Ascending aorta (tissue), 2 donors: ENCODE data around the gene PDE4C. TPM values are rescaled to one million over a fixed set of nuclear protein-coding genes. Genes with fewer than 3 reads are reported as not detected.

ENCODE experiments used
- DNase-seq, 2 donors: peaks; one replicate each; pipeline ENCODE4 v3.0.0-alpha.2; 2019; ENCODE audit warnings: low spot score in 2 of 2
- H3K27ac ChIP-seq, 2 donors: fragments of 200-600 bp; sonication (generic); one replicate each; pipeline ENCODE4 v1.5.1; 2016 to 2017; ENCODE audit warnings: mild to moderate bottlenecking in 1 of 2
- H3K27me3 ChIP-seq: fragments of 200-600 bp; sonication (generic); one replicate; pipeline ENCODE4 v1.5.1; 2017
- H3K36me3 ChIP-seq, 2 donors: fragments of 200-600 bp; sonication (generic); one replicate each; pipeline ENCODE4 v1.5.1; 2016
- H3K4me1 ChIP-seq, 2 donors: fragments of 200-600 bp; sonication (generic); one replicate each; pipeline ENCODE4 v1.5.1; 2016 to 2017; ENCODE audit warnings: mild to moderate bottlenecking in 1 of 2
- H3K4me3 ChIP-seq, 2 donors: fragments of 200-600 bp; sonication (generic); one replicate each; pipeline ENCODE4 v1.5.1; 2016 to 2017; ENCODE audit warnings: mild to moderate bottlenecking in 1 of 2
- H3K9me3 ChIP-seq, 2 donors: fragments of 200-600 bp; sonication (generic); one replicate each; pipeline ENCODE4 v1.5.1; 2016
- intact Hi-C: fragments of 100-400 bp; cut with DNase I; formaldehyde crosslinking; loops from one replicate; pipeline ENCODE4 v1.15.1; 2023
- total RNA-seq: library from RNA; depleted of rRNA; stranded (reverse); fragments of >200 nt; gene quantifications from one replicate; pipeline ENCODE4 v1.1.0, GENCODE V29; 2016
- TF ChIP-seq, protein P1 (sequence below), 3 experiments: fragments of 200-600 bp in 2 of 3; fragments of 450-650 bp in 1 of 3; sonication (generic) in 2 of 3; IDR thresholded peaks; one replicate each; pipeline ENCODE4 v1.5.1; 2016 to 2019; ENCODE audit warnings: antibody characterized with exemption in 3 of 3, mild to moderate bottlenecking in 1 of 3, moderate library complexity in 1 of 3

The PDE4C gene
- total RNA-seq, 1 donor from 2014 or later, result not detected

DNA sequence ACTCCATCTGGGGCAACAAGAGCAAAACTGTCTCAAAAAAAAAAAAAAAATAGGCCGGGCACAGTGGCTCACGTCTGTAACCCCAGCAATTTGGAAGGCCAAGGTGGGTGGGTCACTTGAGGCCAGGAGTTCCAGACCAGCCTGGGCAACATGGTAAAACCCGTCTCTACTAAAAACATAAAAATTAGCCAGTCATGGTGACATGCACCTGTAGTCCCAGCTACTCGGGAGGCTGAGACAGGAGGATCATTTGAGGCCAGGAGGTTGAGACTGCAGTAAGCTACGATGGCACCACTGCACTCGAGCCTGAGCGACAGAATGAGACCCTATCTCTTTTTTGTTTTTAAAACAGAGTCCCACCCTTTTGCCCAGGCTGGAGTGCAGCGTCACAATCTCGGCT lies 44.1 kb upstream of the PDE4C start:
- peaks cover 17 to 43% of the 10 kb centered on the region in 2 donors for H3K36me3 ChIP-seq
- intact Hi-C loops, result loop anchor here (10.0 kb wide), 1 partner anchor 1946 kb away; the partner anchor contains the start of gene KLF2
- H3K4me3 ChIP-seq, result no peak overlapping the region
- H3K4me1 ChIP-seq, result peaks cover under 1 to 13% of the 10 kb centered on the region in 2 donors
- DNase-seq, result no peak
- TF ChIP-seq, protein P1, sequence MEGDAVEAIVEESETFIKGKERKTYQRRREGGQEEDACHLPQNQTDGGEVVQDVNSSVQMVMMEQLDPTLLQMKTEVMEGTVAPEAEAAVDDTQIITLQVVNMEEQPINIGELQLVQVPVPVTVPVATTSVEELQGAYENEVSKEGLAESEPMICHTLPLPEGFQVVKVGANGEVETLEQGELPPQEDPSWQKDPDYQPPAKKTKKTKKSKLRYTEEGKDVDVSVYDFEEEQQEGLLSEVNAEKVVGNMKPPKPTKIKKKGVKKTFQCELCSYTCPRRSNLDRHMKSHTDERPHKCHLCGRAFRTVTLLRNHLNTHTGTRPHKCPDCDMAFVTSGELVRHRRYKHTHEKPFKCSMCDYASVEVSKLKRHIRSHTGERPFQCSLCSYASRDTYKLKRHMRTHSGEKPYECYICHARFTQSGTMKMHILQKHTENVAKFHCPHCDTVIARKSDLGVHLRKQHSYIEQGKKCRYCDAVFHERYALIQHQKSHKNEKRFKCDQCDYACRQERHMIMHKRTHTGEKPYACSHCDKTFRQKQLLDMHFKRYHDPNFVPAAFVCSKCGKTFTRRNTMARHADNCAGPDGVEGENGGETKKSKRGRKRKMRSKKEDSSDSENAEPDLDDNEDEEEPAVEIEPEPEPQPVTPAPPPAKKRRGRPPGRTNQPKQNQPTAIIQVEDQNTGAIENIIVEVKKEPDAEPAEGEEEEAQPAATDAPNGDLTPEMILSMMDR (IDR thresholded peaks at IDR 0.05), result no peak
- no peaks in the 10 kb centered on the region for H3K9me3 ChIP-seq
- no peaks in the 10 kb centered on the region for H3K27me3 ChIP-seq
- H3K27ac ChIP-seq, result no peak overlapping the region

DNA sequence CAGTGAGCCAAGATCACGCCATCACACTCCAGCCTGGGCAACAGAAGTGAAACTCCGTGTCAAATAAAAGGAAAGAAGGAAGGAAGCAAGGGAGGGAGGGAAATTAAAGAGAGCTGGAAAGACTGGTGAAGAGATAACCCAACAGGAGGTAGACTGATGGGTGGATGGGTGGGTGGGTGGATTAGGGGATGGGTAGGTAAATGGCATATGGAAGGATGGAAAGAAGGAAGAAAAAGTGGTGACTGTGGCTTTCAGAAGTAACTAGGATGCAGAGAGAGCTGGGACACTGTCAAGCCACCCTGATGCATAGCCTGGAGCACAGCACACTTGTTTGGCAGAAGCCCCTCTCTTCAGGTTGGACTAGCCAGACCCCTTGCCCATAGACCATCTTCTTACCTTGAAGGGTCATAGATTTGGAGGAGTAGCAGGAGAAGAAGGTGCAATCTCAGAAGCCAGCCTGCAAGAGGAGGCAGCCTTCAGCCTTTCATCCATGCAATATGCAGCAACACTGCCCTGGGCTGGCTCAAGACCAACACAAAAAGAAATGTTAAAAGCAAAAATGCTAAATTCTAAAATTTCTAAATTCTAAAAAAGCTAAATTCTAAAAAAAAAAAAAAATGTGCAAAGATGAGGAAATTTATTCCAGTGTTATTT lies 43.0 kb upstream of the PDE4C start:
- H3K9me3 ChIP-seq, result no peaks in the 10 kb centered on the region
- intact Hi-C loops, result no loop called here
- no peak overlapping the region for H3K4me3 ChIP-seq
- TF ChIP-seq, protein P1 (IDR thresholded peaks at IDR 0.05), result no peak
- DNase-seq, result no peak
- H3K27ac ChIP-seq, result no peak overlapping the region
- peaks cover 0 to 2% of the 10 kb centered on the region in 2 donors for H3K4me1 ChIP-seq
- peaks cover 27 to 52% of the 10 kb centered on the region in 2 donors for H3K36me3 ChIP-seq
- H3K27me3 ChIP-seq, result no peaks in the 10 kb centered on the region

- H3K4me1 ChIP-seq, result no peaks in the 10 kb centered on the region
- intact Hi-C loops, result no loop called here
- no peak overlapping the region for H3K4me3 ChIP-seq
- no peak for DNase-seq
- no peak overlapping the region for H3K27ac ChIP-seq
- H3K27me3 ChIP-seq, result no peaks in the 10 kb centered on the region
- peaks cover 28 to 66% of the 10 kb centered on the region in 2 donors for H3K36me3 ChIP-seq
- TF ChIP-seq, protein P1 (IDR thresholded peaks at IDR 0.05), result no peak
- no peaks in the 10 kb centered on the region for H3K9me3 ChIP-seq
Measured at GRCh38 chr19:18266771-18267686, 40.8 kb upstream of the PDE4C start.

DNA sequence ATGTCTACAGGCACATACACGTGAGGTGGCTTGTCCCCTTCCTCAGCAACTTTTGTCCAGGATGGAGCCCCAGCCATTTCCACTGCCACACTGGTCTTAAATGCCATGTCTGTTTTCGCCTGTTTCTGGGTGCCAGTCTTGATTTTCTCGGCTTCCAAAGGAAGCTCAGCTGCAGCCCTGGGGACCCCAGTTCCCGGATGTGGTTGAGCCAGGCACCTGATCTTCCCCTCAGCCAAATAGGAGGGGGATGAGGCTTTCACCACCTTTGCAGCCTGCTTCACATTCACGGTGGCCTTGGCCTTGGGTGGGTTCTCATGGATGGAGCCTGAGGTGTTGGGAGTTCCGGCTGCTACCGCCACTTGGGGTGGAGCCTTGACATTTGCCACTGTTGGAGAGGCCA lies 39.3 kb upstream of the PDE4C start:
- H3K36me3 ChIP-seq, result peaks cover 28 to 66% of the 10 kb centered on the region in 2 donors

GRCh38 chr19:18264971-18265540 lies 38.8 kb upstream of the PDE4C start:
- Histone ChIP-seq H3K4me1 (no peaks in the 10 kb centered on the region), H3K27ac (no peak overlapping the region), H3K36me3 (peaks cover 28 to 66% of the 10 kb centered on the region in 2 donors), H3K9me3 (no peaks in the 10 kb centered on the region), H3K27me3 (no peaks in the 10 kb centered on the region), H3K4me3 (no peak overlapping the region)
- TF ChIP-seq, protein P1 (IDR thresholded peaks at IDR 0.05), result no peak
- no peak for DNase-seq
- intact Hi-C loops, result loop anchor here (5.0 kb wide), 1 partner anchor 137 kb away; no protein-coding TSS in a partner anchor

More for the DNA sequence above, 39.3 kb upstream of the PDE4C start:
- Histone ChIP-seq H3K27me3 (no peaks in the 10 kb centered on the region), H3K27ac (no peak overlapping the region), H3K4me1 (no peaks in the 10 kb centered on the region), H3K4me3 (no peak overlapping the region), H3K9me3 (no peaks in the 10 kb centered on the region)
- intact Hi-C loops, result no loop called here
- TF ChIP-seq, protein P1 (IDR thresholded peaks at IDR 0.05), result no peak
- DNase-seq, result no peak
